GM23338 (cell line): ENCODE measurements around the gene NAPA. TPM values are rescaled to one million over a fixed set of nuclear protein-coding genes. Genes with fewer than 3 reads are reported as not detected.

ENCODE experiments used
- ATAC-seq: fragments of 200-7000 bp; cut with Tn5 transposase; 3 replicates; pipeline ENCODE4 v1.9.1; 2020
- DNase-seq: peaks from one replicate; pipeline ENCODE4 v3.0.0-alpha.2; 2015; ENCODE audit warnings: low spot score
- H2AFZ ChIP-seq: fragments of 200-600 bp; sonication (generic); 2 replicates; pipeline ENCODE4 v1.8.0; 2016; ENCODE audit warnings: antibody characterized with exemption, mild to moderate bottlenecking, moderate library complexity
- H3F3A ChIP-seq: fragments of 200-600 bp; sonication (generic); replicated peaks from 2 replicates; pipeline ENCODE4 v1.8.0; 2017; ENCODE audit warnings: antibody characterized with exemption, mixed run types, low read depth
- H3K27ac ChIP-seq: fragments of 200-600 bp; sonication (generic); 2 replicates; pipeline ENCODE4 v1.6.1; 2016; ENCODE audit warnings: low read depth
- H3K27me3 ChIP-seq: fragments of 200-600 bp; sonication (generic); 2 replicates; pipeline ENCODE4 v1.8.0; 2016; ENCODE audit warnings: mild to moderate bottlenecking, mixed run types, moderate library complexity; ENCODE audit not compliant: insufficient read depth
- H3K36me3 ChIP-seq: fragments of 200-600 bp; sonication (generic); 2 replicates; pipeline ENCODE4 v1.8.0; 2016; ENCODE audit warnings: mild to moderate bottlenecking; ENCODE audit not compliant: insufficient read depth
- H3K4me1 ChIP-seq: fragments of 200-600 bp; sonication (generic); 2 replicates; pipeline ENCODE4 v1.8.0; 2016; ENCODE audit warnings: mild to moderate bottlenecking, moderate library complexity; ENCODE audit not compliant: insufficient read depth
- H3K4me2 ChIP-seq: fragments of 200-600 bp; sonication (generic); 2 replicates; pipeline ENCODE4 v1.7.1; 2017; ENCODE audit warnings: mixed run types
- H3K4me3 ChIP-seq: fragments of 200-600 bp; sonication (generic); 2 replicates; pipeline ENCODE4 v1.6.1; 2016; ENCODE audit warnings: mixed run types
- H3K79me2 ChIP-seq: fragments of 200-600 bp; sonication (generic); replicated peaks from 2 replicates; pipeline ENCODE4 v1.8.0; 2017; ENCODE audit warnings: mild to moderate bottlenecking; ENCODE audit not compliant: insufficient read depth
- H3K9me2 ChIP-seq: fragments of 200-600 bp; sonication (generic); 2 replicates; pipeline ENCODE4 v1.8.0; 2017; ENCODE audit not compliant: insufficient read depth
- H4K20me1 ChIP-seq: fragments of 200-600 bp; sonication (generic); replicated peaks from 2 replicates; pipeline ENCODE4 v1.8.0; 2017; ENCODE audit warnings: mild to moderate bottlenecking; ENCODE audit not compliant: insufficient read depth
- H3K27ac Mint-ChIP-seq: 2 replicates; pipeline ENCODE4 v1.8.0; 2020; ENCODE audit warnings: inconsistent platforms, mild to moderate bottlenecking, moderate library complexity, mixed read lengths
- H3K27me3 Mint-ChIP-seq: 3 replicates; pipeline ENCODE4 v1.8.0; 2022; ENCODE audit warnings: low read depth, mild to moderate bottlenecking, moderate library complexity, mixed read lengths, inconsistent platforms; ENCODE audit not compliant: insufficient read depth, poor library complexity
- H3K36me3 Mint-ChIP-seq: 3 replicates; pipeline ENCODE4 v1.8.0; 2021; ENCODE audit warnings: low read depth, mild to moderate bottlenecking, inconsistent platforms, moderate library complexity, mixed read lengths
- H3K4me1 Mint-ChIP-seq: 3 replicates; pipeline ENCODE4 v1.8.0; 2020; ENCODE audit warnings: mild to moderate bottlenecking, inconsistent platforms, mixed read lengths
- H3K4me3 Mint-ChIP-seq: 3 replicates; pipeline ENCODE4 v1.8.0; 2021; ENCODE audit warnings: moderate library complexity, mild to moderate bottlenecking, inconsistent platforms, mixed read lengths
- H3K9me3 Mint-ChIP-seq: 3 replicates; pipeline ENCODE4 v1.8.0; 2020; ENCODE audit warnings: moderate library complexity, mild to moderate bottlenecking, inconsistent platforms, mixed read lengths
- CREB1 ChIP-seq: fragments of 250-450 bp; sonication (Bioruptor Pico); IDR thresholded peaks from 2 replicates; pipeline ENCODE4 v1.5.0; 2020; ENCODE audit warnings: low read depth, mild to moderate bottlenecking, moderate library complexity
- ETS1 ChIP-seq: IDR thresholded peaks from 2 replicates; pipeline ENCODE4 v1.6.1; 2016; ENCODE audit warnings: antibody characterized with exemption
- EZH2 ChIP-seq: fragments of 200-600 bp; sonication (generic); IDR thresholded peaks from one replicate; pipeline ENCODE4 v1.8.0; 2017; ENCODE audit warnings: antibody characterized with exemption, mild to moderate bottlenecking, low read depth; ENCODE audit not compliant: unreplicated experiment
- EZH2phosphoT487 ChIP-seq: fragments of 200-600 bp; sonication (generic); IDR thresholded peaks from one replicate; pipeline ENCODE4 v1.8.1; 2018; ENCODE audit warnings: antibody characterized with exemption; ENCODE audit not compliant: unreplicated experiment
- JUNB ChIP-seq: IDR thresholded peaks from one replicate; pipeline ENCODE4 v1.6.1; 2016; ENCODE audit warnings: antibody characterized with exemption; ENCODE audit not compliant: unreplicated experiment
- NANOG ChIP-seq: IDR thresholded peaks from 2 replicates; pipeline ENCODE4 v1.6.1; 2016; ENCODE audit warnings: antibody characterized with exemption, borderline replicate concordance
- POLR2AphosphoS5 ChIP-seq: IDR thresholded peaks from 2 replicates; pipeline ENCODE4 v1.6.1; 2016; ENCODE audit warnings: antibody characterized with exemption, low read depth
- REST ChIP-seq: IDR thresholded peaks from one replicate; pipeline ENCODE4 v1.6.1; 2018; ENCODE audit warnings: antibody characterized with exemption; ENCODE audit not compliant: unreplicated experiment
- STAT1 ChIP-seq: IDR thresholded peaks from one replicate; pipeline ENCODE4 v1.6.1; 2016; ENCODE audit warnings: antibody characterized with exemption; ENCODE audit not compliant: unreplicated experiment
- ZNF114 ChIP-seq: fragments of 250-450 bp; sonication (Bioruptor Pico); IDR thresholded peaks from 2 replicates; pipeline ENCODE4 v1.5.0; 2020; ENCODE audit warnings: mild to moderate bottlenecking, moderate library complexity
- ZNF331 ChIP-seq: fragments of 250-450 bp; sonication (Bioruptor Pico); IDR thresholded peaks from 2 replicates; pipeline ENCODE4 v1.5.0; 2020; ENCODE audit warnings: low read depth, mild to moderate bottlenecking, moderate library complexity
- ZNF462 ChIP-seq: fragments of 250-450 bp; sonication (Bioruptor Pico); IDR thresholded peaks from 2 replicates; pipeline ENCODE4 v1.5.0; 2020; ENCODE audit warnings: mild to moderate bottlenecking, moderate library complexity
- polyA plus RNA-seq: library from polyadenylated mRNA; unstranded; fragments of >200 nt; fragmentation: Nextera tagmentation; extraction: Ambion mirVana; gene quantifications from 2 replicates; pipeline ENCODE4 v1.2.1, GENCODE V29; 2016
- total RNA-seq: library from RNA; depleted of rRNA; stranded (reverse); fragments of >200 nt; shearing (Covaris generic); gene quantifications from 2 replicates; pipeline ENCODE4 v1.2.3, GENCODE V29; 2014
- TF ChIP-seq, protein P1 (sequence below), 2 experiments: fragments of 200-600 bp in 1 of 2; sonication (generic) in 1 of 2; conservative IDR thresholded peaks; 2 replicates each; pipeline versions ENCODE4 v1.5.1 to v1.6.1; 2016 to 2017; ENCODE audit warnings: antibody characterized with exemption in 2 of 2, low read depth in 2 of 2, mild to moderate bottlenecking in 2 of 2, moderate library complexity in 1 of 2

Gene NAPA
- total and polyA plus RNA-seq, 2 experiments from 2014 or later, result 52.0 to 72.1 TPM

- Mint-ChIP-seq H3K27me3 (peaks cover 12% of the 10 kb centered on the region), H3K27ac (peak overlapping the region; percentile 78), H3K4me1 (peaks cover 20% of the 10 kb centered on the region), H3K36me3 (peaks cover 11% of the 10 kb centered on the region; the same call in 2 of the 3 replicates), H3K4me3 (no peak overlapping the region), H3K9me3 (no peaks in the 10 kb centered on the region)
- Histone ChIP-seq H4K20me1 (no peaks in the 10 kb centered on the region), H3F3A (no peaks in the 10 kb centered on the region), H3K4me1 (no peaks in the 10 kb centered on the region; the same call in 1 of the 2 replicates), H3K27me3 (no peaks in the 10 kb centered on the region), H2AFZ (no peak overlapping the region), H3K36me3 (no peaks in the 10 kb centered on the region), H3K27ac (peak overlapping the region; percentile 26; the same call in 1 of the 2 replicates), H3K4me3 (no peak overlapping the region), H3K4me2 (no peak overlapping the region), H3K79me2 (no peaks in the 10 kb centered on the region), H3K9me2 (no peaks in the 10 kb centered on the region)
- DNase-seq (no peak), ATAC-seq (peak; percentile 31)
- TF ChIP-seq JUNB (no peak), POLR2AphosphoS5 (no peak), ZNF331 (CRISPR knock-in tag) (no peak), EZH2 (no peak), ETS1 (no peak), REST (no peak), NANOG (no peak), CREB1 (CRISPR knock-in tag) (no peak), STAT1 (no peak), ZNF462 (CRISPR knock-in tag) (no peak), EZH2phosphoT487 (no peak), ZNF114 (CRISPR knock-in tag) (no peak)
- TF ChIP-seq, protein P1, sequence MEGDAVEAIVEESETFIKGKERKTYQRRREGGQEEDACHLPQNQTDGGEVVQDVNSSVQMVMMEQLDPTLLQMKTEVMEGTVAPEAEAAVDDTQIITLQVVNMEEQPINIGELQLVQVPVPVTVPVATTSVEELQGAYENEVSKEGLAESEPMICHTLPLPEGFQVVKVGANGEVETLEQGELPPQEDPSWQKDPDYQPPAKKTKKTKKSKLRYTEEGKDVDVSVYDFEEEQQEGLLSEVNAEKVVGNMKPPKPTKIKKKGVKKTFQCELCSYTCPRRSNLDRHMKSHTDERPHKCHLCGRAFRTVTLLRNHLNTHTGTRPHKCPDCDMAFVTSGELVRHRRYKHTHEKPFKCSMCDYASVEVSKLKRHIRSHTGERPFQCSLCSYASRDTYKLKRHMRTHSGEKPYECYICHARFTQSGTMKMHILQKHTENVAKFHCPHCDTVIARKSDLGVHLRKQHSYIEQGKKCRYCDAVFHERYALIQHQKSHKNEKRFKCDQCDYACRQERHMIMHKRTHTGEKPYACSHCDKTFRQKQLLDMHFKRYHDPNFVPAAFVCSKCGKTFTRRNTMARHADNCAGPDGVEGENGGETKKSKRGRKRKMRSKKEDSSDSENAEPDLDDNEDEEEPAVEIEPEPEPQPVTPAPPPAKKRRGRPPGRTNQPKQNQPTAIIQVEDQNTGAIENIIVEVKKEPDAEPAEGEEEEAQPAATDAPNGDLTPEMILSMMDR (conservative IDR thresholded peaks at IDR 0.05; ENCODE audit: low read depth in 2 of 2), result no peak
Observed at GRCh38 chr19:47492571-47493377, 22.1 kb downstream of the NAPA start.
